ENCODE data around the gene QRFP.
"Not testable (repeated sequence)": the region's sequence is repeated elsewhere in the genome, so short reads cannot be mapped to it uniquely, and the experiment has no call there.

QRFP gene

GRCh38 chr9:130918826-130919558 is 22.4 kb upstream of the QRFP start:
- DNase-seq = no peak

- no peak for DNase-seq
Observed at GRCh38 chr9:130918101-130918825, 21.7 kb upstream of the QRFP start.

- DNase-seq = no peak
Observed at GRCh38 chr9:130917168-130917960, 20.8 kb upstream of the QRFP start.

GRCh38 chr9:130915096-130915447 is 18.5 kb upstream of the QRFP start:
- no peak for DNase-seq

- no peak for DNase-seq
Observed at GRCh38 chr9:130914417-130915095, 17.9 kb upstream of the QRFP start.

- DNase-seq = no peak
Observed at GRCh38 chr9:130913599-130914416, 17.2 kb upstream of the QRFP start.

GRCh38 chr9:130912932-130913598 is 16.5 kb upstream of the QRFP start:
- DNase-seq = no peak

- no peak for DNase-seq
Observed at GRCh38 chr9:130911254-130912049, 14.8 kb upstream of the QRFP start.

GRCh38 chr9:130910670-130911069 is 14.1 kb upstream of the QRFP start:
- not testable (repeated sequence) for DNase-seq

- DNase-seq = not testable (repeated sequence)
Observed at GRCh38 chr9:130910041-130910440, 13.4 kb upstream of the QRFP start.

- DNase-seq = no peak
Observed at GRCh38 chr9:130908878-130909355, 12.3 kb upstream of the QRFP start.

GRCh38 chr9:130908146-130908877 is 11.7 kb upstream of the QRFP start:
- no peak for DNase-seq

GRCh38 chr9:130906735-130907416 is 10.3 kb upstream of the QRFP start:
- DNase-seq = peak in 1 of 2 experiments; percentile 21

- no peak for DNase-seq
Observed at GRCh38 chr9:130905902-130906734, 9.5 kb upstream of the QRFP start.

- no peak for DNase-seq
Observed at GRCh38 chr9:130905125-130905901, 8.7 kb upstream of the QRFP start.

GRCh38 chr9:130904070-130905044 is 7.7 kb upstream of the QRFP start:
- DNase-seq = no peak

Measured in NCI-H2081 (cell line).